T47D (cell line): Measurements from ENCODE around the gene SH3RF2.
A peak's percentile ranks its signal among the peaks of the same experiment; 100 is the strongest.

Experiments
- DNase-seq, 2 experiments: peaks; one replicate each; pipeline versions ENCODE4 v3.0.0 to v3.0.0-alpha.2; 2011 to 2012; ENCODE audit warnings: low read depth in 1 of 2, low spot score in 1 of 2
- JUND ChIP-seq: IDR thresholded peaks from 2 replicates; pipeline ENCODE4 v1.6.1; 2012; ENCODE audit warnings: low read depth
- in situ Hi-C: cut with HindIII; loops from 2 replicates; pipeline ENCODE4 v1.10.0; 2016; ENCODE audit warnings: low sequenced_read_pairs, low pct_unique_long_range_greater_than_20kb

SH3RF2 gene

GRCh38 chr5:145912019-145912418 is 24.4 kb upstream of the SH3RF2 start:
- in situ Hi-C loops = no loop called here
- DNase-seq = no peak
- no peak for TF ChIP-seq JUND

GRCh38 chr5:145912594-145912993 is 23.8 kb upstream of the SH3RF2 start:
- in situ Hi-C loops = no loop called here
- no peak for TF ChIP-seq JUND
- DNase-seq = peak in 1 of 2 experiments; percentile 37

- in situ Hi-C loops = no loop called here
- TF ChIP-seq JUND = no peak
Measured at GRCh38 chr5:145913701-145914100, 22.7 kb upstream of the SH3RF2 start.

GRCh38 chr5:145915970-145916638 is 20.3 kb upstream of the SH3RF2 start:
- in situ Hi-C loops = no loop called here
- no peak for DNase-seq
- TF ChIP-seq JUND = no peak

More at GRCh38 chr5:145913701-145914100, 22.7 kb upstream of the SH3RF2 start:
- DNase-seq = no peak

GRCh38 chr5:145917288-145917687 is 19.1 kb upstream of the SH3RF2 start:
- DNase-seq = no peak
- TF ChIP-seq JUND = no peak; the same call in 1 of the 2 replicates
- in situ Hi-C loops = no loop called here

GRCh38 chr5:145918397-145918796 is 18.0 kb upstream of the SH3RF2 start:
- no peak for TF ChIP-seq JUND
- DNase-seq = no peak
- in situ Hi-C loops = no loop called here

GRCh38 chr5:145919413-145919812 is 17.0 kb upstream of the SH3RF2 start:
- no peak for DNase-seq
- no peak for TF ChIP-seq JUND
- in situ Hi-C loops = no loop called here

- TF ChIP-seq JUND = no peak
- DNase-seq = no peak
- in situ Hi-C loops = no loop called here
Measured at GRCh38 chr5:145920542-145921210, 15.7 kb upstream of the SH3RF2 start.

- in situ Hi-C loops = no loop called here
Measured at GRCh38 chr5:145921211-145921610, 15.2 kb upstream of the SH3RF2 start.

GRCh38 chr5:145922059-145922458 is 14.3 kb upstream of the SH3RF2 start:
- TF ChIP-seq JUND = no peak
- in situ Hi-C loops = no loop called here
- DNase-seq = no peak

More at GRCh38 chr5:145921211-145921610, 15.2 kb upstream of the SH3RF2 start:
- no peak for TF ChIP-seq JUND
- DNase-seq = no peak

- no peak for DNase-seq
- in situ Hi-C loops = no loop called here
- no peak for TF ChIP-seq JUND
Measured at GRCh38 chr5:145923405-145923804, 13.0 kb upstream of the SH3RF2 start.

- in situ Hi-C loops = no loop called here
- no peak for TF ChIP-seq JUND
- no peak for DNase-seq
Measured at GRCh38 chr5:145924849-145925248, 11.5 kb upstream of the SH3RF2 start.

- peak; percentile 85 for TF ChIP-seq JUND
- peak in 1 of 2 experiments; percentile 77 for DNase-seq
- in situ Hi-C loops = no loop called here
Measured at GRCh38 chr5:145925353-145925752, 11.0 kb upstream of the SH3RF2 start.
